ENCODE data around the gene WWOX.

DNA sequence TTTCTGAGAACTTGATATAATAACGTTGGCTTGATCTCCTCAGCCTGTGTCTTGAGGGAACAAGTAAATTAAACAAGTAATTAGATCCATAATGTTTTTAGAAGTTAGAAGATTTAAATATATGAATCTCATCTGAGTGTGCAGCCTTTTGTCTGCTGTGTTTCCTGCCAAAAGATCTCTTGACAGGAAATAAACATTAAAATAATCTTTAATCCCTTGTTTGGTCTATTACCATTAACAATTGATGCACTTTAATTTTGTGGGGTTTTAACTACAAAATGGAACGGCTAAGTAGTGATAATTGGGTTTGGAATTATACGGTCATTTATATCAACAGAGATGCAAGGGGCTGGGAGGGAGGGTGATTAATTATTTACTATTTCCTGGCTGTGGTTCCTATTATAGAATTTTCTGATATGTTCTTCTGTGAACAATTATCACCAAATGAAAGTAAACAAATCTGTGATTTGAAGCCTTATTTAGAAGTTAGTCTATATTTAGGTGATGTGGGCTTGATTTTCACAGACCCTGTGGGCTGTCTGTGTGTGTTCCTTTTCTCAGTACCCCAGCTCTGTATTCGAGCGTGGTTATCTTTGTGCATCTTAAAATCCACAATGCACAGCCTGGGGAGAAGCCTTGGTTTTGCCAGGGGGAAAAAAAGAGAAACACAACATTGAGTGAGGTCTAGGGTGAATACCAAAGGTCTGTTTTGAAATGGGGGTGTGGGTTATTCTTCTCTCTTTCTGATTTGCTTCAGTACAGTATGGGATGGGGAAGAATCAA is 556.1 kb downstream of the WWOX start:
- TF ChIP-seq POLR2A (IDR thresholded peaks at IDR 0.05; ENCODE audit: low read length), result no peak
- no peak for TF ChIP-seq GATA1 (IDR thresholded peaks at IDR 0.05; ENCODE audit: low read depth, low read length)
